HG03280 (cell line): ENCODE measurements around the gene ADAM12.
"Not testable (repeated sequence)": the region's sequence is repeated elsewhere in the genome, so short reads cannot be mapped to it uniquely, and the experiment has no call there.

Experiments
- ATAC-seq: cut with Tn5 transposase; IDR thresholded peaks from one replicate; pipeline ENCODE4 v1.9.1; 2021; ENCODE audit warnings: mild to moderate bottlenecking, moderate library complexity; ENCODE audit not compliant: unreplicated experiment

The ADAM12 gene

GRCh38 chr10:126268013-126268920 lies 120.0 kb downstream of the ADAM12 start:
- ATAC-seq: no peak

- no peak for ATAC-seq
Measured at GRCh38 chr10:126264102-126265018, 123.9 kb downstream of the ADAM12 start.

DNA sequence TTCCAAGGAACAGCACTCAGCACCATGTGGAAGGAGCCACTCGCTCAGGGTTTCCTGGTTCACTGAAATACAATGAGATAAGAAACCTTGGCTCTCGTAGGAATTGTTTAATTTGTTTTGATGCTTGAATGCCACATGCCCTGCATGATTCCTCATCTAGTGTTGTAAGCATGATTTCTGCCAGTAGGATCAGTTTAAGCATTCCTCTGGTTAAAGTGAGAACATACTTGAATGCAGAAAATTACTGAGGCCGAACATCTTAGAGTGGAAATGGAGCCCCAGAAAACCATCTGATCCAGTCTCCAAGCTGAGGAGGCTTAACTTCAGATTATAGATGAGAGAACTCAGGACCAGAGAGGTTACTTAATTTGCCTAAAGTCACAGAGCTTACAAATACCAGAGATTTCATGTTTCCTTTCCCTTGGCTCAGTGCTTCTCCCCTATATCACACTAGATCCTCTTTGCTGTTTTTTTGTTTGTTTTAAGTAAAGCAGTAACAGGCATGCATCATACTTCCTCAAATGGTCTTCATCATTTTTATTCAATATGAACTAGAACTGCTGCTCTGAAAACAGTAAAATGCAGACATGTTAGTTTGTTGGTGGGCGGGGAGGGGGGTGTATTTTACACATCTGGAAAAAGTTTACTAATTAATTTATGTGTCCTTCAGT lies 125.1 kb downstream of the ADAM12 start:
- no peak for ATAC-seq

GRCh38 chr10:126262233-126262838 lies 125.9 kb downstream of the ADAM12 start:
- ATAC-seq: no peak

DNA sequence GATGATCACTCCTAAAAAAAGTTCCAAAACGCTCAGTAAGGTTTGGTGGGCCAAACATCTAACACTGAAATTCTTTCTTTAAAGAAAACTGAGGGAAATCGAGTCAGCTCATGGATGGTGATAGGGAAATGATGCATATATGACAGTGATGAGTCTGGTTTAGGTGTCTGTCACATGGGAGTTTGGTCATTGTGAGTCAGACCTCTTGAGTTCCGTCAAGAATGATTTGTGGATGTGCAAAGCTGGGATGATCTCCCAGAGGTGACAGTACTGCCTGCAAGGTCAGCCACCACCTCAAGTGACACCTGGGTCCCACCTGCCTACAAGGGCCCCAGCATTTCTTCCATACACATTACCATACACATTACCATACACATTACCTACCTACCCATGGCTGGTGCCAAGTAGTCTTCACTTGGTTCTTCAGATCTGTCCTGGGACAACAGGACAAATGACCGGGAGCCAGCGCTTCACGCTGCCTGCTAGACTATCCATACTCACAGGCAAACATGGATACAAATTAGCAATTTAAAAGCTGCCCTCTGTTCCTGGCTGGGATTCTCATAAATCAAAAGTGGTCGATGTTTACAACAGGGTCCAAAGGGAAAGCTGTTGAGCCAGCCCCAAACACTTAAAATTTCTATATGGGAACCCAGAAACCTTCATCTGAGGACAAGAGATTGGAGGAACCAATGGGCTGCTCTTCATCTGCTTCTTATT lies 128.4 kb downstream of the ADAM12 start:
- ATAC-seq: no peak

DNA sequence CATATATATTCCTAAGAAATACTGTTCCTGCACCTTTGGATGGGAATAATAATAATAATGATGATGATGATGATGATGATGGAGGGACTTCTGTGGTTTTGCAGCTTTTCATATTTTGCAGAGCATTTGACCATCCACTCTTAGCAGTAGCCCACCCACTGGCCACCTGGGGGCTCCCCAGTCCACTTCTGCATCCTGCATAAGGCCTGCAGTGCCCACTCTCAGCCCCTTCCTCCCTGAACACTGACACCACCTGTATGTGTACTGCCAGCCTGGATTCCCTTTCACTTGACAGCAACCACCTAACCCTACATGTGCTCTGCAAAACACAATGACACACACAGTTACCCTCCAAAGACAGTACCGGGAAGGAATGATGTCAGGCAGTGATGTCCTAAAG lies 131.4 kb downstream of the ADAM12 start:
- no peak for ATAC-seq

GRCh38 chr10:126255313-126255712 lies 133.0 kb downstream of the ADAM12 start:
- ATAC-seq: no peak

DNA sequence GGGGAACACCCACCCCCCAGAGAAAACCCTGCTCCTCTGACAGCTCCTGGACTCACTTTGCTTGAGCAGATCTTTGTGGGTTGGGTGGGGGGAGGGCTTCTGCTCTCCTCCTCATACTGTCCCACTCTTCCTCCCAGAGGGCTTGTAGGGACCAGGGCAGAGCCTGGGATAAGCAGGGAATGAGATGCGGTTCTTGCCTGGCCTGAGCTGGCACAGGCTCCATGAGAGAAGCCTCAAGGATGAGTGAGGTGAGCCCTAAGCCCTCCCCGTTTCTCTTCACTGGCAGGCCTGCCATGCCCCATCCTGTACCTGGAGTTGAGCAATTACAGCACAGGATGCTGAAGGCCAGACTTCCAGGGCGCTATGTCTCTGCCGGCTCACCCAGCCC lies 134.7 kb downstream of the ADAM12 start:
- ATAC-seq: no peak

DNA sequence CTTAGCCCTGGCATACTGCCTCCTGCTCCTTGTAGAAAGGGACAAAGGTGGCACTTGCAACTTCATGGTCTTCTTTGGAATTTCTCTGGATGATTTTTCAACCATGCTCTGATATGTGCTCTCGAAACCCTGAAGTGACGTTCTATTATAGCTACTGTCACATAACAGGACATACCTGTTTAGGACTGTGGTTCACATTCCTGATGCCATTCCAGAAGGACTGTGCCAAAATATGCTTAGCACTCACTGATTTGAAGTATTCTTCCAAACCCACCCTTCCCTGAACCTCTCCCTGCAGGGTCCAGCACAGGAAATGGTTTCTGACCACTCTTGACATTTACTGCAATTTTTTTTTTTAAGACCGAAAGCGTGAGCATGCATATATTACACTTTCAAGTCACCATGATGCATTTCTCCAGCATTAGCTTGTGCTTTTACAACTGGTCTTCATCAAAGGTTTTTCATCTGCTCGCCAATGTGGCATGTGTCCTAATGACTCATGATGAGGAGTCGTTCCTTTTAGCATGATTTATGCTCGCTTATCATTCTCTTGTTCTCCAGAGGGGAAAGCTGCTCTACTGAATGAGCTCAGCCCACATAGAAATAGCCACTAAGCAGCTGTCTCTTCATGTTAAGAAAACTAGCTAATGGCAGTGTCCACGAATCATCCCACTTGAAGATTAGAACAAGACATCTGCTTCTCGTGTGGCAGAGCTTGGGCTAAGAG lies 135.2 kb downstream of the ADAM12 start:
- ATAC-seq: no peak

DNA sequence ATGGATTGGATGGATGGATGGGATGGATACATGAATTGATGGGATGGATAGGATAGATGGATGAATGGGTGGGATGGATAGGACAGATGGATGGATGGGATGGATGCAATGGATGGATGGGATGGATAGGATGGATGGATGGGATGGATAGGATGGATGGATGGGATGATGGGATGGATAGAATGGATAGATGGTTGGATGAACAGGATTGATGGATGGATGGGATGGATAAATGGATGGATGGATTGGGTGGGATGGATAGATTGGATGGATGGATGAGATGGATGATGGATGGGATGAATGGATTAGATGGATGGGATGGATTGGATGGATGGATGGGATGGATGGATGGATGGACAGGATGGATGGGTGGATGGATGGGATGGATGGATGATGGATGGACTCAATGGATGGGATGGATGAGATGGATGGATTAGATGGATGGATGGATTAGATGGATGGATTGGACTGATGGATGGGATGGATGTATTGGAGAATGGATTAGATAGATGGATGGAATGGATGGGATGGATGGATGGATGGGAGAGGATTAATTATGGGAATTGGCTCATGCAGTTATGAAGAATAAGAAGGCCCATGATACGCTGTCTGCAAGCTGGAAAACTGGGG lies 136.4 kb downstream of the ADAM12 start:
- no peak for ATAC-seq

DNA sequence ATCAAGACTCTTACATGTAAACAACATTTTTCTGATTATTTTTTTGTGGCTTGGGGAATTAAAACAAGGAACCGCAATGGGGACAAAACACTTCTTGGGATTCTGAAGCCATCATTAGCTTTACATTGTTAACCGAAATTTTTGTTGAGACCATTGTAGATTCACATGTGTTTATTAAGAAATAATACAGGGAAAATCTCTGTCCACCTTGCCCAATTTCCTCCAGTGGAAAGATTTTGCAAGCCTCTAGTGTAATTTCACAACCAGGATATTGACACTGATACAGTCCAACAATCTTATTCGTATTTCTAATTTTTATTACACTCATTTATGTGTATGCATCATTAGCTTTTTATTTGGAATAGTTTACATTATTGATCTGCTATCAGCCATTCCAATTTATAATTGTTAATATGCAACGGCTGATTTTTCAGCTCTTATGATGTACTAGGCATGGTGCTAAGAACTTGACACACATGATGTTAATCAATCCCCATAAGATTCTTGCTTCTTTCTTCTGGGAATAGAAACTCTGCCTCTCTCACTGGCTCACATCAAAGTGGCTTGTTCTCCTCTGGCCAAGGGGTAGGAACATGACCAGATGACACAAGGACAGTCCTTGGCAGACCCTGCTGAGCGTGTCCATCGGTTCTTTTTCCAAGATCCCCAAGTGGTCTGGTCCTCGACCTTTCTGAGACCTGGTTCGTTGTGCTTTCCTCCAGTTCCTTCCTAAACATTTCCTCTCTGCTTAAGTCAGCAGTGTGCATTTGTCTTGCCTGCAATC lies 137.6 kb downstream of the ADAM12 start:
- no peak for ATAC-seq

DNA sequence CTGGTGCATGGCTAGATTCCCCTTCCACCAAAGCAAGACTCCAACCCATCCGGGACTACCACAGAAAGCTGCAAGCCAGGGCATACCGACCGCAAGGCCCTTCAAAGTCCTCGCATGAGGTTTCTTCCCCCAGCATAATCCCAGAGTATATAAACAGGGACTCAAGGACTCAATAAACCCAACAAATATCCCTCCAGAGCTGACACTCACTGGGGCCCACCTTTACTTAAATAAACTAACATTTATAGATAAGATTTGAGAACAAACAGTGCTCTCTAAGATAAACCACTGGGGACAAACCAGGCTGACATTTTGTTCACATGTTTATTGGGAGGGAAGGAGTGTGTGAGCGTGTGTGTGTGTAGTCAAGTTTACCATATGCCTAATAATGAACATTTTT lies 138.2 kb downstream of the ADAM12 start:
- no peak for ATAC-seq

GRCh38 chr10:126247446-126247975 lies 140.8 kb downstream of the ADAM12 start:
- ATAC-seq: no peak

- not testable (repeated sequence) for ATAC-seq
Measured at GRCh38 chr10:126246396-126246795, 141.9 kb downstream of the ADAM12 start.

- no peak for ATAC-seq
Measured at GRCh38 chr10:126245501-126245900, 142.8 kb downstream of the ADAM12 start.

DNA sequence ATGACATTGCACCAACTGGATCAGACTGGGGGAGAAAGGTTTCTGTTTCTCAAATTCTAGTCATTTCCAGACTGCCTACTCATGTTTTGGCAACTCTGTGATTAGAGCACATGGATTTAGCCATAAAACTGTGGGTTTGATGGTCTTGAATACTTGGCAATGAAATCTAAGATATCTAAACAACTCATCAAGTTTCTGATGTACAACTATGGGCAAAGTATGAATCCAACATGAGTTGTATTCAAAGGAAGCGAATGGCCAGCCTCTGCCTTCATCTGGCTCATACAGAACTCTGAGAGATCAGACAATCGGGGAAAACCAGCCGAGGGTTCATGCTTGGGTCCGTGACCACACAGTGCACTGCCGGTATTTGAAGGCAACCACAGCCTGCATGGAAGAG lies 144.3 kb downstream of the ADAM12 start:
- no peak for ATAC-seq

GRCh38 chr10:126243306-126243705 lies 145.0 kb downstream of the ADAM12 start:
- no peak for ATAC-seq
